GM19395 (cell line): ENCODE data around the gene OCA2.

ENCODE experiments used
- ATAC-seq: cut with Tn5 transposase; IDR thresholded peaks from one replicate; pipeline ENCODE4 v1.9.1; 2021; ENCODE audit warnings: mild to moderate bottlenecking, moderate library complexity; ENCODE audit not compliant: unreplicated experiment

OCA2 gene

GRCh38 chr15:27885201-27885600 lies 213.9 kb downstream of the OCA2 start:
- ATAC-seq = no peak

- no peak for ATAC-seq
Measured at GRCh38 chr15:27884726-27885125, 214.4 kb downstream of the OCA2 start.

GRCh38 chr15:27878841-27879240 lies 220.3 kb downstream of the OCA2 start:
- ATAC-seq = no peak

GRCh38 chr15:27873828-27874227 lies 225.3 kb downstream of the OCA2 start:
- ATAC-seq = no peak

- no peak for ATAC-seq
Measured at GRCh38 chr15:27873039-27873438, 226.1 kb downstream of the OCA2 start.

- no peak for ATAC-seq
Measured at GRCh38 chr15:27872355-27872754, 226.8 kb downstream of the OCA2 start.

GRCh38 chr15:27871902-27872260 lies 227.2 kb downstream of the OCA2 start:
- no peak for ATAC-seq

GRCh38 chr15:27871078-27871901 lies 227.8 kb downstream of the OCA2 start:
- no peak for ATAC-seq

GRCh38 chr15:27870320-27870719 lies 228.8 kb downstream of the OCA2 start:
- no peak for ATAC-seq

- no peak for ATAC-seq
Measured at GRCh38 chr15:27869697-27870281, 229.3 kb downstream of the OCA2 start.

- ATAC-seq = no peak
Measured at GRCh38 chr15:27868828-27869404, 230.2 kb downstream of the OCA2 start.

GRCh38 chr15:27867861-27868260 lies 231.3 kb downstream of the OCA2 start:
- no peak for ATAC-seq

GRCh38 chr15:27866505-27867165 lies 232.5 kb downstream of the OCA2 start:
- ATAC-seq = no peak

GRCh38 chr15:27865926-27866325 lies 233.2 kb downstream of the OCA2 start:
- no peak for ATAC-seq

- no peak for ATAC-seq
Measured at GRCh38 chr15:27865323-27865922, 233.7 kb downstream of the OCA2 start.

- ATAC-seq = no peak
Measured at GRCh38 chr15:27864719-27865118, 234.4 kb downstream of the OCA2 start.

- ATAC-seq = no peak
Measured at GRCh38 chr15:27864086-27864485, 235.0 kb downstream of the OCA2 start.

- ATAC-seq = no peak
Measured at GRCh38 chr15:27863000-27863399, 236.1 kb downstream of the OCA2 start.

- ATAC-seq = no peak
Measured at GRCh38 chr15:27861171-27861570, 237.9 kb downstream of the OCA2 start.

- no peak for ATAC-seq
Measured at GRCh38 chr15:27855137-27855536, 244.0 kb downstream of the OCA2 start.

- no peak for ATAC-seq
Measured at GRCh38 chr15:27854601-27855000, 244.5 kb downstream of the OCA2 start.
